PC-3 (cell line): ENCODE results near the gene C17orf67. TPM values are rescaled to one million over a fixed set of nuclear protein-coding genes. Genes with fewer than 3 reads are reported as not detected.

ENCODE experiments used
- ATAC-seq: fragments of 200-7000 bp; cut with Tn5 transposase; 2 replicates; pipeline ENCODE4 v1.9.1; 2020; ENCODE audit warnings: mild to moderate bottlenecking, moderate library complexity
- BruUV-seq: library from RNA; stranded (reverse); fragments of 400-500 nt; replicated peaks from 2 replicates; lab custom pipeline; 2021; lab: Mats Ljungman, UMichigan
- CTCF ChIA-PET: fragments of 300-600 bp; sonication (Branson Sonifier 250); formaldehyde crosslinking; loops from one replicate; lab custom pipeline; 2022; ENCODE audit warnings: antibody characterized with exemption; lab: Charles Lee
- POLR2A ChIA-PET: fragments of 300-600 bp; sonication (Branson Sonifier 250); formaldehyde crosslinking; loops from one replicate; lab custom pipeline; 2022; ENCODE audit warnings: antibody characterized with exemption; ENCODE audit not compliant: unreplicated experiment; lab: Charles Lee
- DNase-seq: peaks from one replicate; pipeline ENCODE4 v3.0.0-alpha.2; 2015
- H2AFZ ChIP-seq: fragments of 300-600 bp; sonication (generic); 2 replicates; pipeline ENCODE4 v1.6.0; 2016; ENCODE audit warnings: antibody characterized with exemption, low read length
- H3F3A ChIP-seq: fragments of 300-600 bp; sonication (generic); one replicate; pipeline ENCODE4 v1.6.0; 2017; ENCODE audit warnings: antibody characterized with exemption, low read length, control low read depth, mild to moderate bottlenecking; ENCODE audit not compliant: unreplicated experiment
- H3K27ac ChIP-seq: fragments of 300-600 bp; sonication (generic); 2 replicates; pipeline ENCODE4 v1.5.1; 2016; ENCODE audit warnings: mild to moderate bottlenecking, low read length
- H3K27me3 ChIP-seq: fragments of 300-600 bp; sonication (generic); 2 replicates; pipeline ENCODE4 v1.6.1; 2016; ENCODE audit warnings: low read length, mixed read lengths
- H3K36me3 ChIP-seq: fragments of 300-600 bp; sonication (generic); 2 replicates; pipeline ENCODE4 v1.6.1; 2016; ENCODE audit warnings: low read depth, mixed run types, low read length, mixed read lengths
- H3K4me1 ChIP-seq: fragments of 300-600 bp; sonication (generic); 2 replicates; pipeline ENCODE4 v1.5.1; 2016; ENCODE audit warnings: low read length; ENCODE audit not compliant: insufficient read depth
- H3K4me2 ChIP-seq: fragments of 300-600 bp; sonication (generic); 2 replicates; pipeline ENCODE4 v1.6.0; 2016; ENCODE audit warnings: low read length
- H3K4me3 ChIP-seq: fragments of 300-600 bp; sonication (generic); 2 replicates; pipeline ENCODE4 v1.5.1; 2016; ENCODE audit warnings: mild to moderate bottlenecking, low read length, mixed read lengths
- H3K79me2 ChIP-seq: fragments of 300-600 bp; sonication (generic); 2 replicates; pipeline ENCODE4 v1.6.1; 2017; ENCODE audit warnings: low read length, mixed read lengths
- H3K9ac ChIP-seq: fragments of 300-600 bp; sonication (generic); 2 replicates; pipeline ENCODE4 v1.6.0; 2016; ENCODE audit warnings: mild to moderate bottlenecking, low read length
- H3K9me2 ChIP-seq: fragments of 300-600 bp; sonication (generic); replicated peaks from 2 replicates; pipeline ENCODE4 v1.6.1; 2016; ENCODE audit warnings: mixed run types, low read length, mixed read lengths
- H3K9me3 ChIP-seq: fragments of 300-600 bp; sonication (generic); 2 replicates; pipeline ENCODE4 v1.6.1; 2016; ENCODE audit warnings: low read length, mixed read lengths
- H4K20me1 ChIP-seq: fragments of 300-600 bp; sonication (generic); 2 replicates; pipeline ENCODE4 v1.6.1; 2016; ENCODE audit warnings: low read length, mixed read lengths
- CTCF ChIP-seq: fragments of 300-600 bp; sonication (generic); conservative IDR thresholded peaks from 2 replicates; pipeline ENCODE4 v1.5.1; 2017; ENCODE audit warnings: antibody characterized with exemption, low read depth, mild to moderate bottlenecking, low read length
- EZH2 ChIP-seq: fragments of 300-600 bp; sonication (generic); IDR thresholded peaks from one replicate; pipeline ENCODE4 v1.6.1; 2017; ENCODE audit warnings: antibody characterized with exemption, mild to moderate bottlenecking, low read length; ENCODE audit not compliant: unreplicated experiment
- EZH2phosphoT487 ChIP-seq: fragments of 300-600 bp; sonication (generic); IDR thresholded peaks from 2 replicates; pipeline ENCODE4 v1.6.1; 2018; ENCODE audit warnings: mild to moderate bottlenecking, antibody characterized with exemption, low read length, borderline replicate concordance
- intact Hi-C: fragments of 100-400 bp; cut with micrococcal nuclease; formaldehyde crosslinking; loops from 2 replicates; pipeline ENCODE4 v1.9.0; 2023
- total RNA-seq: library from RNA; depleted of rRNA; stranded (reverse); fragments of >200 nt; gene quantifications from 2 replicates; pipeline ENCODE4 v1.2.3, GENCODE V29; 2014

The C17orf67 gene
- total RNA-seq, 1 experiment from 2014 or later = 4.4 TPM

GRCh38 chr17:56781906-56782305 lies 51.8 kb downstream of the C17orf67 start:
- CTCF ChIA-PET = interaction anchor here (2.5 kb wide), 1 partner anchor 188 kb away, joined by 20 read pairs; the partner anchor contains the start of gene NOG
- Histone ChIP-seq H3K4me1 (peaks cover 70% of the 10 kb centered on the region), H4K20me1 (no peaks in the 10 kb centered on the region), H3K79me2 (no peaks in the 10 kb centered on the region), H2AFZ (no peak overlapping the region), H3K27ac (peak overlapping the region; percentile 4; the same call in 1 of the 2 replicates), H3K9ac (no peak overlapping the region), H3F3A (peaks cover 4% of the 10 kb centered on the region), H3K4me2 (no peak overlapping the region), H3K4me3 (no peak overlapping the region), H3K9me3 (no peaks in the 10 kb centered on the region), H3K36me3 (no peaks in the 10 kb centered on the region), H3K9me2 (no peaks in the 10 kb centered on the region), H3K27me3 (no peaks in the 10 kb centered on the region)
- ATAC-seq (no peak), DNase-seq (peak; percentile 20)
- intact Hi-C loops = loop anchor here (2.0 kb wide), 1 partner anchor 277 kb away; no protein-coding TSS in a partner anchor
- TF ChIP-seq CTCF (no peak), EZH2phosphoT487 (no peak), EZH2 (no peak)
- no TSS peak for BruUV-seq
- POLR2A ChIA-PET = interaction anchor here (0.5 kb wide), 1 partner anchor 27 kb away, joined by 7 read pairs; no protein-coding TSS in a partner anchor

DNA sequence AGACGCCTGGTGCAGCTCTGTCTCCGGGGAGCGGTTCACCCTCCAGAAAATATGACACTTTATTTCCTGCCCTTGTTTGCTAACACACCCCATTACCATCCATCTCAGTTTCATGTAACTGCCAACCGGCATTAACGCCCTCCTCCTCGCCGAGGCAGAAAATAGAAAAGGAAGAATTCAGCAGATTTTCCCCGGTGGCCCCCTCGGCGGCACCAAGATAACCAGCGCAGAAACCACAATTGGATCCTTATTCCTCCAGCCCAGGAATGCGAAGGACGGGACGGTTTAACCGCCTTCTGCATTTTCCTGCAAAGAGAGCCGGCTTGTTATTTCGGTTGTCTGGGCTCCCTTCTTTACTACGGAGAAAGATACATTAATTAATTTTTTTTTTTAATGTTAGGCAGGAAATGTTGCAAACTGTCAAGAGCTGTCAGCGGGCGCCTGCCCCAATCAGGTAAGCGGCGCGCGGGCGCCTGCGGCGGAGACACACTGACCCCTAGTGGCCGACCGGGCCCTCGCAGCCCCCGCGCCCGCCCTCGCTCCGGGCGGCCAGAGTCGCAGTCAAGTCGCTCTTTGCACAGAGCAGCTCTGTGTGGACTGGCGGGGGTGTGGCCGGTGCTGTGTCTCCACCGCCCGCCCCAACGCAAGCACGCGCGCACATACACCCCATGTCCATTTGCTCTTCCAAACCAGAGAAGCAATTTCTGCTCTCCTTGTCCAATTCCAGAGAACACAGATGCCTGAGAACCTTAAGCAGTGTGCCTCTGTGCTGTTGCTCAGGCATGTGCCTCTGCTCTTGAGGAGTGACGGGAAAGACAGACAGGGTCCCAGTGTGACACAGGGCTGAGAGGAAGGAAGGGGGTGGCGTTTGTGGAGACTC lies 53.6 kb downstream of the C17orf67 start:
- Histone ChIP-seq H3F3A (no peaks in the 10 kb centered on the region), H3K9me2 (no peaks in the 10 kb centered on the region), H3K27me3 (no peaks in the 10 kb centered on the region), H3K27ac (peak overlapping the region; percentile 37), H3K4me3 (peak overlapping the region; percentile 70), H3K9ac (peak overlapping the region; percentile 63), H3K9me3 (no peaks in the 10 kb centered on the region), H4K20me1 (no peaks in the 10 kb centered on the region), H3K36me3 (no peaks in the 10 kb centered on the region), H3K4me2 (peak overlapping the region; percentile 93), H3K79me2 (no peaks in the 10 kb centered on the region), H3K4me1 (peaks cover 53% of the 10 kb centered on the region), H2AFZ (peak overlapping the region; percentile 87)
- TF ChIP-seq CTCF (peak; percentile 97), EZH2phosphoT487 (no peak)
- no TSS peak for BruUV-seq
- POLR2A ChIA-PET = interaction anchor here (0.6 to 1.3 kb wide), 6 partner anchors 19 to 253 kb away, joined by 3 to 7 read pairs (median 4); partner anchors contain the start of gene NOG
- intact Hi-C loops = loop anchor here (1.0 to 2.0 kb wide), 8 partner anchors 29 to 275 kb away; partner anchors contain the start of gene NOG
- CTCF ChIA-PET = interaction anchor here (0.5 to 2.5 kb wide), 16 partner anchors 24 to 1045 kb away, joined by 3 to 41 read pairs (median 5); partner anchors contain the start of gene NOG
- peak; percentile 91 for ATAC-seq
- peak; percentile 95 for DNase-seq
